GM23248 (cell line): ENCODE data around the gene COL5A3. TPM values are rescaled to one million over a fixed set of nuclear protein-coding genes. Genes with fewer than 3 reads are reported as not detected.

Experiments used
- DNase-seq: peaks from one replicate; pipeline ENCODE4 v3.0.0-alpha.2; 2015
- H2AFZ ChIP-seq: fragments of 200-600 bp; sonication (generic); 2 replicates; pipeline ENCODE4 v1.6.1; 2016; ENCODE audit warnings: antibody characterized with exemption
- H3F3A ChIP-seq: fragments of 200-600 bp; sonication (generic); 2 replicates; pipeline ENCODE4 v1.6.1; 2016; ENCODE audit warnings: mild to moderate bottlenecking, antibody characterized with exemption, mixed run types; ENCODE audit not compliant: insufficient read depth
- H3K27ac ChIP-seq: fragments of 200-600 bp; sonication (generic); 2 replicates; pipeline ENCODE4 v1.5.1; 2016; ENCODE audit warnings: mild to moderate bottlenecking
- H3K27me3 ChIP-seq: fragments of 200-600 bp; sonication (generic); replicated peaks from 2 replicates; pipeline ENCODE4 v1.6.1; 2016; ENCODE audit warnings: mild to moderate bottlenecking; ENCODE audit not compliant: insufficient read depth
- H3K36me3 ChIP-seq: fragments of 200-600 bp; sonication (generic); 2 replicates; pipeline ENCODE4 v1.6.1; 2016; ENCODE audit warnings: low read depth, mild to moderate bottlenecking
- H3K4me1 ChIP-seq: fragments of 200-600 bp; sonication (generic); 2 replicates; pipeline ENCODE4 v1.6.1; 2016; ENCODE audit warnings: mild to moderate bottlenecking; ENCODE audit not compliant: insufficient read depth
- H3K4me2 ChIP-seq: fragments of 200-600 bp; sonication (generic); one replicate; pipeline ENCODE4 v1.6.1; 2016; ENCODE audit warnings: mild to moderate bottlenecking; ENCODE audit not compliant: unreplicated experiment
- H3K4me3 ChIP-seq: fragments of 200-600 bp; sonication (generic); 2 replicates; pipeline ENCODE4 v1.5.1; 2016; ENCODE audit warnings: mild to moderate bottlenecking
- H3K79me2 ChIP-seq: fragments of 200-600 bp; sonication (generic); 2 replicates; pipeline ENCODE4 v1.6.1; 2016; ENCODE audit warnings: mild to moderate bottlenecking; ENCODE audit not compliant: insufficient read depth
- H3K9ac ChIP-seq: fragments of 200-600 bp; sonication (generic); 2 replicates; pipeline ENCODE4 v1.6.1; 2016; ENCODE audit warnings: mild to moderate bottlenecking
- H3K9me2 ChIP-seq: fragments of 200-600 bp; sonication (generic); 2 replicates; pipeline ENCODE4 v1.6.1; 2016; ENCODE audit warnings: mixed run types, mild to moderate bottlenecking, moderate library complexity; ENCODE audit not compliant: insufficient read depth
- H3K9me3 ChIP-seq: fragments of 200-600 bp; sonication (generic); one replicate; pipeline ENCODE4 v1.6.1; 2017; ENCODE audit warnings: low read depth
- H4K20me1 ChIP-seq: fragments of 200-600 bp; sonication (generic); 2 replicates; pipeline ENCODE4 v1.6.0; 2016; ENCODE audit not compliant: insufficient read depth
- EZH2 ChIP-seq: fragments of 200-600 bp; sonication (generic); IDR thresholded peaks from 2 replicates; pipeline ENCODE4 v1.6.1; 2018; ENCODE audit warnings: antibody characterized with exemption, mild to moderate bottlenecking; ENCODE audit not compliant: insufficient read depth, poor library complexity, severe bottlenecking
- EZH2phosphoT487 ChIP-seq: fragments of 200-600 bp; sonication (generic); IDR thresholded peaks from 2 replicates; pipeline ENCODE4 v1.6.1; 2018; ENCODE audit warnings: antibody characterized with exemption, moderate library complexity, mild to moderate bottlenecking, low read depth; ENCODE audit not compliant: insufficient read depth
- WGBS, 2 experiments: methylation state at CpG; one replicate each; pipeline ENCODE4 v1.1.6; 2015 to 2017; ENCODE audit warnings: low lambda C conversion rate in 2 of 2, low coverage in 1 of 2; ENCODE audit errors: missing lambda C conversion rate in 2 of 2; 5-methylcytosine and 5-hydroxymethylcytosine counted together
- in situ Hi-C: fragments of 300-500 bp; cut with MboI; formaldehyde crosslinking; loops from 2 replicates; pipeline ENCODE4 v1.15.0; 2020
- polyA plus RNA-seq: library from polyadenylated mRNA; unstranded; fragments of >200 nt; fragmentation: Nextera tagmentation; extraction: Ambion mirVana; gene quantifications from 2 replicates; pipeline ENCODE4 v1.2.1, GENCODE V29; 2016
- total RNA-seq: library from RNA; depleted of rRNA; stranded (reverse); fragments of >200 nt; shearing (Covaris generic); gene quantifications from 2 replicates; pipeline ENCODE4 v1.2.3, GENCODE V29; 2014

COL5A3 gene
- total and polyA plus RNA-seq, 2 experiments from 2014 or later: 4.2 to 22.8 TPM

DNA sequence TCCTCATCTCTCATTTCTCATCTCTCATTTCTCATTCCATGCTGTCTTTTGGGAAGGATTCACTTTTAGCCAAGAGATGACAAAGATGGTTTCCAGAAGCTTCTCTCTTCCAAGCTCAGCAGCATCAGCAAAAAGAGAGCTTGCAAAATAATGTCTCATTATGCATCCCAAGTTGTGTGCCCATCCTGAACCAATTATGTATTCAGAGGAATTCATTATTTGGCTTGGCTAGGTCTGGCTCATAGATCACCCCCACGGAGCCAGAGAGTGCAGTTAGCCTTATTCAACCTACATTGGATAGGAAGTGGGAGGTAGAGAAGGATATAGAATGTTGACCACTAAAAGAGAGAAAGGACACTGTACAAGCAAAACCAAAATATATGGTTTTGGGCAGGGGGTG lies 68.6 kb downstream of the COL5A3 start:
- H3K9ac ChIP-seq: peak overlapping the region; percentile 7; the same call in 1 of the 2 replicates
- H3K79me2 ChIP-seq: no peaks in the 10 kb centered on the region
- no peaks in the 10 kb centered on the region for H3K27me3 ChIP-seq
- 7 to 13% methylated on average over 1 of the region's 1 CpG for WGBS, 2 experiments
- H3K4me3 ChIP-seq: no peak overlapping the region
- no peaks in the 10 kb centered on the region for H4K20me1 ChIP-seq
- in situ Hi-C loops: loop anchor here (25.0 kb wide), 2 partner anchors 296 to 446 kb away; partner anchors contain the start of genes S1PR2 and TYK2
- no peaks in the 10 kb centered on the region for H3K9me3 ChIP-seq
- no peak overlapping the region for H2AFZ ChIP-seq
- TF ChIP-seq EZH2phosphoT487 (no peak), EZH2 (no peak)
- H3K4me1 ChIP-seq: peaks cover 31% of the 10 kb centered on the region
- H3K4me2 ChIP-seq: no peak overlapping the region
- peaks cover 40% of the 10 kb centered on the region for H3F3A ChIP-seq
- no peaks in the 10 kb centered on the region for H3K9me2 ChIP-seq
- H3K27ac ChIP-seq: peak overlapping the region; percentile 82
- DNase-seq: peak; percentile 78
- no peaks in the 10 kb centered on the region for H3K36me3 ChIP-seq

DNA sequence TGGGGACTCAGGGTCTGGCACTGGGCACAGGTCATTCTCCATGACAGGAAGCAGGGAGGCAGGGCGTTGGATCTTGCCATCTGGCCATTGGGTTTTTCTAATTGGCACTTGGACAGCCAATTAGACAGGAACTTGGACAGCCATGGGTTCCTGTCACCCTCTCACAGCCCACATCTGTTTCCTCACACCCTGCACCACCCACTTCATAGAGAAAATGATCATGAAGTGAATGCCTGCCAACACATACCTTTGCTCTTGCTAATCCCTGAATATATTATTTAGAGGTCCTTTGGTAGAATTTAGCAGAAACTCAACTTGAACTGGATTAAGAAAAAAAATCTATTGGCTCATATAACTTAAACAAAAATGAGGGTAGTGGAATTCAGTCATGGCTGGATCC lies 69.1 kb downstream of the COL5A3 start:
- H3K9ac ChIP-seq: peak overlapping the region; percentile 7; the same call in 1 of the 2 replicates

DNA sequence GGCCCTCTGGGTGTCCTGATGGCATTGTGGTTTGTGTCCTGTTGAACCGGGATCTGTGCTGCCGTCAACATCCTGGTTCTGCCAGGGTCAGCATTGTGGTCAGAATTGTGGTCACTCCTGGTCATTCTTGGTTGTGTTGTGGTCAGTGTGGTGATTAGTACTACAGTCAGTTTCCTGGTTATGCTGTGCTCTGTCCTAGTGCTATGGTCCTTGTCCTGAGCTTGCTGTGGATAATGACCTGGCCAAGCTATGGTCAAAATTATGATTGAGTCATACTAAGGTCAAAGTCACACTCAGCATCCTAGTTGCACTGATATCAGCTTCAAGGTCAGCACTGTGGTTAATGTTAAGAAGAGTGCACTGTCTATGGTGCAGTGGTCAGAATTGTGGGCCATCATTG lies 69.5 kb downstream of the COL5A3 start:
- TF ChIP-seq EZH2: no peak
- no peak for TF ChIP-seq EZH2phosphoT487
- H3K9ac ChIP-seq: no peak overlapping the region
- WGBS, 2 experiments: 11 to 15% methylated on average over 2 of the region's 2 CpGs
- no peaks in the 10 kb centered on the region for H3K27me3 ChIP-seq
- no peaks in the 10 kb centered on the region for H3K36me3 ChIP-seq
- H3K27ac ChIP-seq: peak overlapping the region; percentile 82
- peak overlapping the region; percentile 16 for H3K4me2 ChIP-seq
- in situ Hi-C loops: loop anchor here (25.0 kb wide), 2 partner anchors 297 to 447 kb away; partner anchors contain the start of genes S1PR2 and TYK2
- no peak for DNase-seq
- H3K4me1 ChIP-seq: peaks cover 22% of the 10 kb centered on the region
- H3K4me3 ChIP-seq: no peak overlapping the region
- H3F3A ChIP-seq: peaks cover 35% of the 10 kb centered on the region
- no peaks in the 10 kb centered on the region for H3K9me2 ChIP-seq
- H3K79me2 ChIP-seq: no peaks in the 10 kb centered on the region
- H4K20me1 ChIP-seq: no peaks in the 10 kb centered on the region
- no peak overlapping the region for H2AFZ ChIP-seq
- H3K9me3 ChIP-seq: no peaks in the 10 kb centered on the region

More for the DNA sequence above, 69.1 kb downstream of the COL5A3 start:
- no peaks in the 10 kb centered on the region for H3K27me3 ChIP-seq
- no peak overlapping the region for H3K4me3 ChIP-seq
- no peaks in the 10 kb centered on the region for H3K79me2 ChIP-seq
- H3K4me2 ChIP-seq: peak overlapping the region; percentile 16
- peak; percentile 70 for DNase-seq
- no peaks in the 10 kb centered on the region for H3K36me3 ChIP-seq
- no peak overlapping the region for H2AFZ ChIP-seq
- H3K9me2 ChIP-seq: no peaks in the 10 kb centered on the region
- TF ChIP-seq EZH2: no peak
- no peak for TF ChIP-seq EZH2phosphoT487
- H3K4me1 ChIP-seq: peaks cover 27% of the 10 kb centered on the region
- no peaks in the 10 kb centered on the region for H4K20me1 ChIP-seq
- H3F3A ChIP-seq: peaks cover 39% of the 10 kb centered on the region
- H3K27ac ChIP-seq: peak overlapping the region; percentile 82
- WGBS, 2 experiments: 0 to 7% methylated on average over 1 of the region's 1 CpG
- in situ Hi-C loops: loop anchor here (25.0 kb wide), 2 partner anchors 296 to 446 kb away; partner anchors contain the start of genes S1PR2 and TYK2
- H3K9me3 ChIP-seq: no peaks in the 10 kb centered on the region

DNA sequence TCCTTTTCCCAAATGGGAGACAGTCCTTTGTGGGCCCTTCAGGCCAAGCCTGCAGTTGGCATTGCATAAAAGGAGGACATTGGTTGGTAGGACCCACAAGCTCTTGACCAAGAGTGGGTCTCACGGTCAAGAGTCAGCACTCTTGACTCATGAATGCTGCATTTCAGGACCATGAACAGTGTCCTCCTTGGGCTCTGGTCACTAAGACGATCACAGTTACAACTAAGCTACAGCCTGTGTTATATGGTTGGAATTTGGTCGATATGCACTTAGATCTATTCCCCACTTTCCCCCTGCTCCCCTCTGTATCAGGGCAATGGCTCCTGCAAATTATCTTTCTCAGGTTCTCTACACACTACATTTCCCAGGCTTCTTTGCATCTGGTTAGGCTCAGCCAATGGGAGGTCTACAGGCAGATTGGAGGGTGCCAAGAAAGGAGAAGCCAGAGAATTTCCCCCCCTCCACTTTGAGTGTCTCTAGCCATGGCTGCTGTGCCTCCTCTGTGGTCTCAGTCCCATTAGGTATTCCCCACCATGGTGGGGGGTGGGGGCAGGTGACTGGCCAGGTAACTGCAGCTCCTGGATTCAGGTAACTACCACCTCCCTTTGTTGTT lies 70.9 kb downstream of the COL5A3 start:
- no peaks in the 10 kb centered on the region for H3K36me3 ChIP-seq
- H2AFZ ChIP-seq: no peak overlapping the region
- H3K4me1 ChIP-seq: peaks cover 14% of the 10 kb centered on the region
- H3K9me2 ChIP-seq: no peaks in the 10 kb centered on the region
- WGBS, 2 experiments: 53 to 57% methylated on average over 3 of the region's 3 CpGs
- in situ Hi-C loops: loop anchor here (10.0 to 25.0 kb wide), 3 partner anchors 85 to 448 kb away; partner anchors contain the start of genes S1PR2 and TYK2
- no peaks in the 10 kb centered on the region for H4K20me1 ChIP-seq
- H3K4me3 ChIP-seq: no peak overlapping the region
- H3K9me3 ChIP-seq: no peaks in the 10 kb centered on the region
- H3K27me3 ChIP-seq: peaks cover 9% of the 10 kb centered on the region; the same call in 1 of the 2 replicates
- no peak overlapping the region for H3K4me2 ChIP-seq
- DNase-seq: peak; percentile 61
- no peak overlapping the region for H3K9ac ChIP-seq
- no peak overlapping the region for H3K27ac ChIP-seq
- H3K79me2 ChIP-seq: no peaks in the 10 kb centered on the region
- no peak for TF ChIP-seq EZH2
- TF ChIP-seq EZH2phosphoT487: no peak
- H3F3A ChIP-seq: peaks cover 40% of the 10 kb centered on the region
